Measurements from ENCODE around the gene FBXO15.
A peak's percentile ranks its signal among the peaks of the same experiment; 100 is the strongest.

Gene FBXO15

DNA sequence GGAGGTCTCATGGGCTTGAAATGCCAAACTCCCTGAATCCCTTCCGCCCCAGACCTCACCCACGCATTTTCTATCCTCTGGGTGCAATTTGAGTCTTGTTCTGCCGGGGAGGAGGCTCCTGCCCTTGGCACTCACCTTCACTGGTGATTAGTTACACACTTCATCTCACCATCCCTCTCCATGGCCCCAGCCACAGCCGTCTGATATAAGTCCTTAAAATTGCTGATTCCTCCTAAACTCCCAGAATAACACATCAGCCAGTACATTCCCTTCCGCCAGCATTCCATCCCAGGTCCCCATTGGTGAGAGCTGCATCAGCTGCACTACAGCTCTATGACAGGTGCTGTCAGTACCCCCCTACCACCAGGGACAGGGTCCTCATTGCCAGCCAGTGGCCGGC is 4.6 kb upstream of the FBXO15 start:
- Histone ChIP-seq H3K4me3 (ENCODE audit: low read depth, low read length) (no peak overlapping the region), H3K36me3 (ENCODE audit: control insufficient read depth, insufficient read depth, low read length) (peaks cover 6% of the 10 kb centered on the region), H3K9me3 (ENCODE audit: control insufficient read depth, insufficient read depth, low read length) (no peaks in the 10 kb centered on the region), H3K27me3 (ENCODE audit: control insufficient read depth, insufficient read depth, low read length) (peaks cover under 1% of the 10 kb centered on the region), H3K4me1 (ENCODE audit: control insufficient read depth, insufficient read depth, low read length) (peaks cover 5% of the 10 kb centered on the region), H3K9ac (ENCODE audit: low read depth, low read length) (no peak overlapping the region)

DNA sequence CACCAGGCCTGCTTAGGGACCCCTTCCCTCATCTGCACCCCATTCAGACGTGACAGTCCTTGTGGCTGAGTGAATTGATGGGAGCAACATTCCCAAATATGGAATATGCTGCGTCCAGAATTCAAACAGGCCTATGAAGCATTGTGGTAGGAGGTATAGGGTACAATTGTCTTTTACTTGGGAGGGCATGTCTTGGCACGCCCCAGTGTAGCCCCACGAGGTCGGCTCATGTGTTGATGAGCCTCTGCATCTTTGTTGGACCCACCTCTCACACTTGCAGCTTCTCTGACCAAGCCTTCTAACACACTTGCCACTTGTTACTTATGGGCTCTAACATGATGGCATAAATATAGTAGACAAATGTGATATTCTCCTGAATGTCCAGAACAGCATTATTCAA is 2.2 kb upstream of the FBXO15 start:
- Histone ChIP-seq H3K9me3 (ENCODE audit: control insufficient read depth, insufficient read depth, low read length) (no peaks in the 10 kb centered on the region), H3K4me1 (ENCODE audit: control insufficient read depth, insufficient read depth, low read length) (peaks cover 5% of the 10 kb centered on the region), H3K9ac (ENCODE audit: low read depth, low read length) (peak overlapping the region; percentile 37), H3K36me3 (ENCODE audit: control insufficient read depth, insufficient read depth, low read length) (no peaks in the 10 kb centered on the region), H3K27me3 (ENCODE audit: control insufficient read depth, insufficient read depth, low read length) (peaks cover 10% of the 10 kb centered on the region), H3K4me3 (ENCODE audit: low read depth, low read length) (peak overlapping the region; percentile 83)

DNA sequence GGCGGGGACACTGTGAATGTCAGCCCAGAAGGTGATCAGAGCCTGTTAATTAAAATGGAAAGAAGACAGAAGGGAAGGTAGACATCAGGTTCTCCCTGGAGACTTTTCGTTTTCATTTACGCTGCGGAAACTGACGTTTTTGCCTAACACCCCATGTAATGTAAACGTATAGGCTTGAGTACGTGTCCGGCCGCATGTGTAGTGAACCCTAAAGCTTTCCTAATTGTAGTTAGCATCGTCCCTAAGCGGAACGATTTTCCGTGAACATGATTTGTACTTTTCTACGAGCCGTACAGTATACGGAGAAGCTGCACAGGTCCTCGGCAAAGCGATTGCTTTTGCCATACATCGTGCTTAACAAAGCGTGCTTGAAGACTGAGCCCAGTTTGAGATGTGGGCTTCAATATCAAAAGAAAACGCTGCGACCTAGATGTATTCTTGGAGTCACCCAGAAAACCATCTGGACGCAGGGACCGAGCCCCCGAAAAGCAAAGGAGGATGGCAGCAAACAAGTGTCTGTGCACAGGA is 973 bp upstream of the FBXO15 start:
- peak overlapping the region; percentile 63 for H3K9ac ChIP-seq (ENCODE audit: low read depth, low read length)
- peak overlapping the region; percentile 83 for H3K4me3 ChIP-seq (ENCODE audit: low read depth, low read length)
- H3K4me1 ChIP-seq (ENCODE audit: control insufficient read depth, insufficient read depth, low read length) = peaks cover 5% of the 10 kb centered on the region
- H3K9me3 ChIP-seq (ENCODE audit: control insufficient read depth, insufficient read depth, low read length) = no peaks in the 10 kb centered on the region
- H3K36me3 ChIP-seq (ENCODE audit: control insufficient read depth, insufficient read depth, low read length) = no peaks in the 10 kb centered on the region
- peaks cover 10% of the 10 kb centered on the region for H3K27me3 ChIP-seq (ENCODE audit: control insufficient read depth, insufficient read depth, low read length)

DNA sequence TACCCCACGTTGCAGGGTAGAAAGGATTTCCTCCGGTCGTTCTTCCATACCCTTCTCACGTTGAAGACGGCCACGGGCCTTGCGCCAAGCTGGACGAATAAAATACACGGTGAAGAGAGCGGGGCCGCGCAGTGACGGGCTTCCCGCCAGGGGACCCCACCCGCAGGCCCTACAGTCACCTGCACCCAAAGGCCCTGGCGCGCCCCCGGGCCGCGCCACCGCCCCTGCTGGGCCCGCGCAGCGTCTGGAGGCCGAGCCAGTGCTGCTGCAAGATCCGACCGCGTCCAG is 199 bp downstream of the FBXO15 start:
- Histone ChIP-seq H3K9me3 (ENCODE audit: control insufficient read depth, insufficient read depth, low read length) (no peaks in the 10 kb centered on the region), H3K36me3 (ENCODE audit: control insufficient read depth, insufficient read depth, low read length) (no peaks in the 10 kb centered on the region), H3K9ac (ENCODE audit: low read depth, low read length) (no peak overlapping the region), H3K27me3 (ENCODE audit: control insufficient read depth, insufficient read depth, low read length) (peaks cover 10% of the 10 kb centered on the region), H3K4me3 (ENCODE audit: low read depth, low read length) (peak overlapping the region; percentile 92), H3K4me1 (ENCODE audit: control insufficient read depth, insufficient read depth, low read length) (peaks cover 5% of the 10 kb centered on the region)

- H3K4me1 ChIP-seq (ENCODE audit: control insufficient read depth, insufficient read depth, low read length) = peaks cover 5% of the 10 kb centered on the region
- no peak overlapping the region for H3K9ac ChIP-seq (ENCODE audit: low read depth, low read length)
- peak overlapping the region; percentile 92 for H3K4me3 ChIP-seq (ENCODE audit: low read depth, low read length)
- no peaks in the 10 kb centered on the region for H3K36me3 ChIP-seq (ENCODE audit: control insufficient read depth, insufficient read depth, low read length)
- peaks cover 10% of the 10 kb centered on the region for H3K27me3 ChIP-seq (ENCODE audit: control insufficient read depth, insufficient read depth, low read length)
- no peaks in the 10 kb centered on the region for H3K9me3 ChIP-seq (ENCODE audit: control insufficient read depth, insufficient read depth, low read length)
Observed at GRCh38 chr18:74146756-74147155, 878 bp downstream of the FBXO15 start.

GRCh38 chr18:74142252-74142651 is 5.4 kb downstream of the FBXO15 start:
- Histone ChIP-seq H3K4me3 (ENCODE audit: low read depth, low read length) (no peak overlapping the region), H3K9ac (ENCODE audit: low read depth, low read length) (no peak overlapping the region), H3K36me3 (ENCODE audit: control insufficient read depth, insufficient read depth, low read length) (no peaks in the 10 kb centered on the region), H3K9me3 (ENCODE audit: control insufficient read depth, insufficient read depth, low read length) (no peaks in the 10 kb centered on the region), H3K4me1 (ENCODE audit: control insufficient read depth, insufficient read depth, low read length) (no peaks in the 10 kb centered on the region), H3K27me3 (ENCODE audit: control insufficient read depth, insufficient read depth, low read length) (peaks cover 9% of the 10 kb centered on the region)

GRCh38 chr18:74141667-74142066 is 6.0 kb downstream of the FBXO15 start:
- Histone ChIP-seq H3K4me3 (ENCODE audit: low read depth, low read length) (no peak overlapping the region), H3K9me3 (ENCODE audit: control insufficient read depth, insufficient read depth, low read length) (no peaks in the 10 kb centered on the region), H3K36me3 (ENCODE audit: control insufficient read depth, insufficient read depth, low read length) (no peaks in the 10 kb centered on the region), H3K27me3 (ENCODE audit: control insufficient read depth, insufficient read depth, low read length) (peaks cover 3% of the 10 kb centered on the region), H3K4me1 (ENCODE audit: control insufficient read depth, insufficient read depth, low read length) (no peaks in the 10 kb centered on the region), H3K9ac (ENCODE audit: low read depth, low read length) (no peak overlapping the region)

DNA sequence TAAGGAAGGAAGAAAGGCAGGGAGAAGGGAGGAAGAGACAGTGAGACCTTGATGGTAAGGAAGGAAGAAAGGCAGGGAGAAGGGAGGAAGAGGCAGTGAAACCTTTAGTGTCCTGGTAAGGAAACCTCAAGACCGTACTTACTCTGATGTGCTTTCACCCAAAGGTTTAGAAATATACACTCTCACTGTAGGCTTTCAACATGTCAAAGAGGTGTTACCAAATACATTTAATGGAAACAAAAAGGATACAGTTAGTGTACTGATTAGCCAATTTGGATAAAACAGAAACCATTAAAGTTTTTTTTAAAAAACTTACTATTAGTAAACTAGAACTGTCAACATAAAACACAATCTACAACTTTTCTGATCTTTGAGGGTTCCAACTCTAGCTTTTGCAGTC is 7.1 kb downstream of the FBXO15 start:
- no peak overlapping the region for H3K4me3 ChIP-seq (ENCODE audit: low read depth, low read length)
- no peaks in the 10 kb centered on the region for H3K4me1 ChIP-seq (ENCODE audit: control insufficient read depth, insufficient read depth, low read length)
- H3K9ac ChIP-seq (ENCODE audit: low read depth, low read length) = no peak overlapping the region
- H3K36me3 ChIP-seq (ENCODE audit: control insufficient read depth, insufficient read depth, low read length) = no peaks in the 10 kb centered on the region
- no peaks in the 10 kb centered on the region for H3K9me3 ChIP-seq (ENCODE audit: control insufficient read depth, insufficient read depth, low read length)
- no peaks in the 10 kb centered on the region for H3K27me3 ChIP-seq (ENCODE audit: control insufficient read depth, insufficient read depth, low read length)

DNA sequence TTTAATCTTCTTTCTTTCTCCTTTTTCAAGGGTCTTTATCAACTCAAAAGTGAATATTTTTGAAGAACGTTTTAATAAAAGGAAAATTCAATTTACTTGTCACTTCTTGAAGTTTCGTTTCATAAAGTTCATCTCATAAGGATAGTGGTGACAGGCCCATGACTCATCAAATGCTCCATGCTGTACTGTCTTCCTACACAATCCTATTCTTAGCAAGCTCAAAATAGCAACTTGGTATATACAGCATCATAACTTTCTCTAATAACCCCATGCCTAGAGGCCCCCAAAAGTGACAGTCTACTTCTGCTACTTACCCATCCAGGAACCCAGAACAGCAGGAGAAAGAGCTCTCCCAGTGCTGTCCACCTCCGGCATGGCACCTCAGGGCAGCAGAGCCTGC is 7.7 kb downstream of the FBXO15 start:
- no peak overlapping the region for H3K4me3 ChIP-seq (ENCODE audit: low read depth, low read length)
- H3K27me3 ChIP-seq (ENCODE audit: control insufficient read depth, insufficient read depth, low read length) = no peaks in the 10 kb centered on the region
- H3K9me3 ChIP-seq (ENCODE audit: control insufficient read depth, insufficient read depth, low read length) = no peaks in the 10 kb centered on the region
- H3K4me1 ChIP-seq (ENCODE audit: control insufficient read depth, insufficient read depth, low read length) = no peaks in the 10 kb centered on the region
- no peak overlapping the region for H3K9ac ChIP-seq (ENCODE audit: low read depth, low read length)
- no peaks in the 10 kb centered on the region for H3K36me3 ChIP-seq (ENCODE audit: control insufficient read depth, insufficient read depth, low read length)

DNA sequence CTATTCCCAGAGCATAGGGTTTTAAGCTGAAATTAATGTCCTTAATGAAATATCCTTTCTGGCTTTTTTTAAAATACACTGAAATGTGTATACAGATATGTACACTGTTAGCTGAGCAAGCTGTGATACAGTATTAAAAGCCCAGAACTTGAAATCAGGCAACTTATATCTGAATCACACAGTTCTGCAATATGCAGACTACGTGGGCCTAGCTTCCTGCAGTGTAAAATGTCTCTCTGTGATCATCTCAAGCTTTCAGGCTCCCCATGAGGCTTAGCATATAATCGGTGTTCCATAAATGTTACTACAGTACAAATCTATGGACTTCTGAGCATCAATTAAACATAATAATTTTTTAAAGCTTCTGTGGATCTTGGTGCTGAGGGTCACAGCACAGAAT is 8.2 kb downstream of the FBXO15 start:
- no peaks in the 10 kb centered on the region for H3K27me3 ChIP-seq (ENCODE audit: control insufficient read depth, insufficient read depth, low read length)
- H3K9me3 ChIP-seq (ENCODE audit: control insufficient read depth, insufficient read depth, low read length) = no peaks in the 10 kb centered on the region
- H3K4me1 ChIP-seq (ENCODE audit: control insufficient read depth, insufficient read depth, low read length) = no peaks in the 10 kb centered on the region
- H3K36me3 ChIP-seq (ENCODE audit: control insufficient read depth, insufficient read depth, low read length) = no peaks in the 10 kb centered on the region
- no peak overlapping the region for H3K4me3 ChIP-seq (ENCODE audit: low read depth, low read length)
- H3K9ac ChIP-seq (ENCODE audit: low read depth, low read length) = no peak overlapping the region

- Histone ChIP-seq H3K36me3 (ENCODE audit: control insufficient read depth, insufficient read depth, low read length) (no peaks in the 10 kb centered on the region), H3K9me3 (ENCODE audit: control insufficient read depth, insufficient read depth, low read length) (no peaks in the 10 kb centered on the region), H3K4me3 (ENCODE audit: low read depth, low read length) (no peak overlapping the region), H3K27me3 (ENCODE audit: control insufficient read depth, insufficient read depth, low read length) (no peaks in the 10 kb centered on the region), H3K9ac (ENCODE audit: low read depth, low read length) (no peak overlapping the region), H3K4me1 (ENCODE audit: control insufficient read depth, insufficient read depth, low read length) (no peaks in the 10 kb centered on the region)
Observed at GRCh38 chr18:74137920-74138538, 9.6 kb downstream of the FBXO15 start.

DNA sequence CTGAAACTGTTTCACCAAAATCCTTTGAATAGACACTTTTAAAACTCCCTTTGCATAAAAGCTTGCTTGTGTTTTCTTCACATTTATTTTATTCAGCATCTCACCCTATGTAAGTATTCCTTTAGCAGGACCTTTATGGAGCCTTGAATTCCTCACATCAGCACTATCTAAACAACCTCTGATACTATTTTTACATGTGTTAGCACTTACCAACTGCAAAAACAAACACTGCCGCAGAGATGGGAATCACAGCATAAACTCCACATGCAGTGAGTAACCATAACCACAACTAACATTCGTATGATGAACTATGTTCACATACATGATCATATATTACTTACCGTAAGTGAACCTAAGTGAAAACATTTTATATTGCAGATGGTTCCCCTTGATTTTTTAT is 15.4 kb downstream of the FBXO15 start:
- Histone ChIP-seq H3K36me3 (ENCODE audit: control insufficient read depth, insufficient read depth, low read length) (no peaks in the 10 kb centered on the region), H3K4me3 (ENCODE audit: low read depth, low read length) (no peak overlapping the region), H3K27me3 (ENCODE audit: control insufficient read depth, insufficient read depth, low read length) (no peaks in the 10 kb centered on the region), H3K9ac (ENCODE audit: low read depth, low read length) (no peak overlapping the region), H3K9me3 (ENCODE audit: control insufficient read depth, insufficient read depth, low read length) (no peaks in the 10 kb centered on the region), H3K4me1 (ENCODE audit: control insufficient read depth, insufficient read depth, low read length) (peaks cover 3% of the 10 kb centered on the region)

Data from iPS-15b (cell line).